GM21367 (cell line): ENCODE data around the gene KRT77.

Experiments used
- ATAC-seq: cut with Tn5 transposase; IDR thresholded peaks from one replicate; pipeline ENCODE4 v1.9.1; 2021; ENCODE audit not compliant: unreplicated experiment

KRT77 gene

DNA sequence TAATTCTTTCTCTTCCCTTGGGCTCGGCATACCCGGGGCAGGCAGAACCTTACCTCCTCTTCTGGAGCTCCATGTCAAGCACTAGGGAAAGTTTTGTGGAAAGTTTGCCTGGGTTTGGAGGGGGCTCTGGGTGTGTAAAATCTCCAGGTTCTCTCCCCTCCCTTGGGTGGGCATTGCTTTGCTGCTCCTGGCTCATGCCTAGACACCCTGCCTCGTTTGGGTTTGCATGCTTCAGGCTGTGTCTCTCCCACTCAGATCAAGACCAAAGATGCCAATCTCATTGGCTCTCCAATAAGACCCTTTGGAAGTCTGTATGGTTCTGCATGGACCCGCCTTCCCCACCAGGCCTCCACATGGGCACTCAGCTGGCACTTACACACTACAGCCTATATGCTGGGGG, 45.1 kb downstream of the KRT77 start:
- ATAC-seq, result no peak

DNA sequence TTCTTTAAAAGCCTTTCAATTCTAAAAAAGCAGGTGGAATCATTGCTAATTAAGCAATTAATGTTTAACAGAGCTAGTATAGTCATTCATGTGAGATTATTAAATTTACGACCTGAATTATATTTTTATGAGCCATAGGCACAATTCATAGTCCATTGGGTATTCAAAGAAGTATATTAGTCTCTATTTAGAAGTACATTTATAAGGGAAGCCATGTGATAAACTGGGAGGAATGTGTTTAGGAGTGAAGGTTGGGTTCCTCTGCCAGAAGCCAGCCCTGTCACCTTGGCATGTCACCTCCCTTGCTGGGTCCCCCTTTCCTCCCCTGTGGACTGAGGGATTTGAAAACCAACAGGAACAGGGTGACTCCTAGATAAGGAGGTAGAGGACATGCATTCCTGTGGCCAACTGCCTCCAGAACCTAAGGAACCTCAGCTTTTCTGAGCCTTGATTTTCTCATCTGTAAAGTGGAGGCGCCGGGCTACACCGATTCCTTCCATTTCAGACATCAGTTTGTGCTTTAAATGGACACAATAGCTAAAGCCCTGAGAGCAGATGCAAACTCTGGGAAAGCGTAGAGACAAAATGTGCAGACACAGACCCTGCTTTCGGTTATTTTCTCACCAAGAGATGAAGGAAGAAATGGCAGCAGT, 45.9 kb downstream of the KRT77 start:
- ATAC-seq, result no peak

DNA sequence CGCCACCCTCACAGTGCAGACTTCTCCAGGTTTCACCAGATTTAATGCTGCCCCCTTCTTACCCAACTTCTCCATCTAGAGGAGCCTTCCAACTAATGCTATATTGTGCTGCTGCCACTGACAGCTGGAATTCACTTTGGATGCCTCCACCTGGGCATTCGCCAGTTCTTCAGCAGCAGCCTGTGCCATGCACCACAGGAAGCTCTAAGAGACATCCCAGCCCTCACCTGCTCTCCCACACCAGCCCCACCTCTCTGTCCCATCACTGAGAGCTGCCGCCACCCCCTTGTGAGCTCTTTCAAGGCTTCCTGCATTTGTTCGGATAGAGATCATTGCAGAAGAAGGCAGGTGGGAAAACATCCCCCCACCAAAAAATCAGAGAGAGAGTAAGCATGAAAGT, 46.7 kb downstream of the KRT77 start:
- no peak for ATAC-seq

DNA sequence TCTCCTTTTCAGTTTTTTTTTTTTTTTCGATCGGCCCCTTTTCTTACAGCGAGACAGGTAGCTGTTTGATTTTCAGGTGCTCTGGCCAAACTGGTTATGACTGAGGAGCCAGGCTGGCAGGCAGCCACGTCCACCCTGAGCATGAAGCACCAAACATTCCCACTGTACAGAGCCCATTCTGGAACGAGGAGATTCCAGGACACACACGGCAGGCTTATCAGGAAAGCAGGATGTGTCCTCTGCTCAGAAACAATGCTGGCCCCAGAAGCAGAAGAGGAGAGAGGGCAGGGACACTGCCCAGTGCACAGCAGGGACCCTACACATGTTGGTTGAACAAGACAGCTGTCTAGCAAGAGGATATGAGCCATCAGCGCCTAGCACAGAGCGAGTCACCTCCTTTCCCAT, 47.6 kb downstream of the KRT77 start:
- no peak for ATAC-seq

DNA sequence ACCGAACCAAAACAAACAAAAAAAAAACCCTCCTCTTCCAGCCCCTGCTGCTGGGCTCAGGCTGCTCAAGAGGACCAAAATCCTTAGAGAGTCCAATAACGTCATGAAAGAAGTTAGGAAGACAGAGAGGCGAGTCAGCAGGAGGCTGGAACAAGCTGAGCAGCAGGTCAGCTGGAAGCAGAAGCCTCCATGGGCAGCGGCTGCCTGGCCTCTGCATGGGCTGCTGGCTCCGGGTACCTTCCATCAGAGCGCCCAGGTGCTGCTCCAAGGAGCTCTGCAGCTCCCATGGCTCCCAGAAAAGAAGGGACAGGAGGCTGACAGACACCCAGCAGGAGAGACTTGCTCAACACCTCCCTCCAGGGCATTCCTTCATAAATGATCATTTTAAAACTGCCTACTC, 48.1 kb downstream of the KRT77 start:
- no peak for ATAC-seq

DNA sequence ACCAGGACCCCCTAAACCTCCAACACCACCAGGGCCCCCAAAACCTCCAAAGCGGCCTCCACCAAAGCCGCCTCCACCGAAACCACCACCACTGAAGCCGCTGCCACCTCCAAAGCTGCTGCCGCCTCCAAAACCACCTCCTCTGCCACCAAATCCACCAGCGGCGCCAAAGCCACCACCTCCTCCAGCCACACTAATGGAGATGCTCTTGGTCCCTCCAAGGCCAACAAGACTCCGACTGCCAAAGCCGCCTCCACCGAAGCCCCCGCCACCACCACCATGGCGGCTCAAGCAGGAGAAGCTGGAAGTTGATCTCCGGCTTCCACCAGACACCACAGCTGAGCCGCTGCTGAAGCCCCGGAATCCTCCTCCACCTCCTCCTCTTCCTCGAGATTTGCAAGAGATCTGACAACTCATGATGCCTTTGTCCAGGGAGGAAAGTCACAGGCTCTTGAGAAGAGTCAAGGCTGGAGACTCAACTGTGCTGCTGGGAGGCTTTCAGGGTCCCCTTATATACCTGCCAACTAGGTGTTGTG, 51.5 kb downstream of the KRT77 start, which contains the start of gene KRT2:
KRT2 (minus strand) TSS at position 486 of the 536 bp plus-strand sequence; CDS start at position 417, 69 bp downstream.
- no peak for ATAC-seq

DNA sequence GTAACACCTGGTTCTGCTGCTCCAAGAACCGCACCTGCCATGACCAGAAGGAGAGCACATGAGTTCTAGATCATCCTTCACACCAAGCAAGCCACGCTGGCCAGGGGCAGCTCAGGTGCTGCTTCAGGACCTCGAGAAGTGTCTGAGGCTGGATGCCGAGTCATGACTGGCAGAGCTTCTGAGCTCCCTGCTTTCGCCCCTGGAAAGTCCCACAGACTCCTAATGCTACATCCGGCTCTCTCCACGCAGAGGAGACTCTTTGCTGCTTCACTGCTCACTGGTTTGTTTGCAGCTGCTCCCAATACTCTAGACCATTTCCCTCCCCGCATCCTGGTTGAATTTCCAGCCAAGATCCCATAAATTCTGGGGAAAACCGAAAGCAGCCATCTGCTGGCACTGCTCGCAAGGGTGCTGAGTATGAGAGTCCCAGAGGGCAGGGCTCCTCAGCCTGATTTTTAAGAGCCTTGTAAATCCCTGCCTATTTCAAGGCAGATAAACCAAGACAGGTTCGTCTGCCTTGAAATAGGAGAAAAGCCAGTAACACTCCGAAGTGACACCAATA, 52.7 kb downstream of the KRT77 start:
- no peak for ATAC-seq

DNA sequence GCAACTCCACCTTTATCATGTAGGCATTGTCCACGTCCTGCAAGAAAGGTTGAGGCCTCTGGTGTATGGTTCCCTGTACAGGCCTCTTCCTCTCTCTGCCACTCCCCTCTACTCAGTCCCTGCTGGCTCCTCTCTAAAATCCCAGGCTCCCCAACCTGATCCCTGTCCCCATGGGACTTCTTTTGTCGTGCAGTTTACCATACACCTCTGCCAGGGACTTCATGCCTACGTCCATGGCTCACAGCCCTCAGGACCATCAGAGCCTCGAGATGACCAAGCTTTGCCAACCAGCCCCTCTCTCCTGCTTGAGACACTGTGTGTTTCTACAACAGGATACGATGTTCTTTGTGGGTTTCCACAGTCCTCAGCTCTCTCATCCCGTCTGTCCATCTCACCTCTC, 54.3 kb downstream of the KRT77 start:
- ATAC-seq, result no peak

DNA sequence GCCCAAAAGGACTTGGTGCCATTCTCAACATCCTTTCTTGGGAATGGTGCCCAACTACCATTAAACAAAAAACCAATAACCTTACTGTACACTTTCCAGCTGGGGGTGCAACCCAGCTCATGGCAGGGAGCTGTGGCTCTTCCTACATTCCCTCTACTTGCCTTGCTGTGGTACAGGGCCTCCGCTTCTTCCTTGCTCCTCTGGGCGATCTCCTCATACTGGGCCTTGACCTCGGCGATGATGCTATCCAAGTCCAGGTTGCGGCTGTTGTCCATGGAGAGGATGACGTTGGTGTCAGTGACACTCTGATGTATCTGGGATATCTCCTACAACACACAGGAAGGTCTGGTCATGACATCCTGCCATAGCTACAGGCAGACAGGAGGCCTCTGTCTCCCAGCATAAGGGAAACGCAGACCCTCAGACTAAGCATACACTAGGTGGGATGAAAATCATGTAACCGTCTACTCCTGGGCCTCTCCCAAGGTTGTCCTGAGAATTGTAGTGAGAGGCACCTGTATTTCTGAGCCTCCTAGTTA, 55.2 kb downstream of the KRT77 start:
- no peak for ATAC-seq

DNA sequence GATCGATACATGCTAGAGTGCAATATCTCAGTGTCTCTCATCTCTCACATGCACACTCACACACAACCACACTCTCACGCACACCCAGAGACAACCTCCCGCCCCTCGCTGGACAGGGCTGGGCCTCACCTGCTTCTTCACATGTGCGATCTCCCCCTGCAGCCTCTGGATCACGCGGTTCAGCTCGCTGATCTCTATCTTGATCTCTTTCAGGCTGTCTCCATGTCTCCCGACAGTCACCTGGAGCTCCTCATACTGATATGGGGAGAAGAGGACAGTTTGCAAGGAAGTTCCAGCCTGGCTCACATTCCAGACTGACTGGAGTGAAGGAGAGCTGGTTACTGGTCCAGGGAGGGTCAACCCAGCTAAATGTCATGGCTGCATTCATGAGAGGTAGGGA, 55.7 kb downstream of the KRT77 start:
- no peak for ATAC-seq

DNA sequence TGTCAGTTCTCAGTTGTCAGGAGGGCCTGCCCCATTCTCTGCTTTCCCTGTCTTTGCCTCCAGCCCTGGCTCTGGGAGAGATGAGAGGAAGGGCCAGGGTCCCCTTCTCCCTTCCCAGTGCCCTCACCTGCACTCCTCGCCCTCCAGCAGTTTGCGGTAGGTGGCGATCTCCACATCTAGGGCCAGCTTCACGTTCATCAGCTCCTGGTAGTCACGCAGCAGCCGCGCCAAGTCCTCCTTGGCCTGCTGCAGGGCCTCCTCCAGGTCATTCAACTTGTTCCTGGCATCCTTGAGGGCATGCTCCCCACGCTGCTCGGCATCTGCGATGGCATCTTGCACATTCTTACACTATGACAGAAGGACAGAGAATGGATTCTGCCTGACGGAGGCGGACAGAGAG, 56.7 kb downstream of the KRT77 start:
- no peak for ATAC-seq

DNA sequence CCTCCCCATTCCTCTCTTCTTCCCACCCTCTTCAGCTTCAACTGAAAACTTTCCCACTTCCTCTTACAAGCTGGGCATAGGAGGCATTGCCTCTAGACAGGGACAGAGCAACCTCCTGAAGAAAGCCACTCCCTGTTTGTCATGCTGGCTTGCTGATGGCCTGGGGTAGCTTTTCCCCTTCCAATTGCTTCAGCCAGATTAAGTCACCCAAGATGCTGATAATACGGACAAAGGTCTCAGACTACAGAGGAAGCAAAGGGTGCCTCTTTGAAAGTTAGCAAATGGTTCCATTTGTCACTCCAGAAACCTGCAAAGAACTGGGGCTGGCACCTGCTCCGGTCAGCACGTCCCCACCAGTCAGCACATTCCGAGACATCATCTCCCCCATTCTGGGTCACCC, 57.3 kb downstream of the KRT77 start:
- ATAC-seq, result no peak

DNA sequence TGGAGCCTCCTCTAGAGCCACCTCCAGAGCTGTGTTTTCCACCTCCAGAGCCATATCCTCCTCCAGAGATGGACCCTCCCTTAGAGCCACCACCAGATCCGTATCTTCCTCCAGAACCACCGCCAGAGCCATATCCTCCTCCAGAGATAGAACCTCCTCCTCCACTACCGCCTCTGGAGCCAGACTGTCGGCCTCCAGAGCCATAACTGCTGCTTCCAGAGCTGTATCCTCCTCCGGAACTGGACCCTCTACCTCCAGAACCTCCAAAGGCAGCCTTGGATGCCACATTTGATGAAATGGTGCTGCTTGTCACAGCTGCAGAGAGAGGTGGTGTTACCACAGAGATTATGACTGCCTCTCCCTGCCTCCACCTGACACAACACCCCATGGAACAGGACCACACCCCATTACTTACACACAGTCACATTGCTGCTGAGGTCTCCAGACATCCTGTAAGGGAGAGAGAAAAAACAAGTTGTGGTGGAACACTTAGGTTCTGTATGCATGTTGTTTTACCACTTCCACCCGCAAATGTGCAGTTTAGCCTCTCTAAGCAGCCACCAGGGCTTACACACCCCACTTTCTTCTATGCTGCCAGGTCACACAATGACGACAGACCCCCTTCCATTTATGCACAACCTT, 58.1 kb downstream of the KRT77 start:
- no peak for ATAC-seq

DNA sequence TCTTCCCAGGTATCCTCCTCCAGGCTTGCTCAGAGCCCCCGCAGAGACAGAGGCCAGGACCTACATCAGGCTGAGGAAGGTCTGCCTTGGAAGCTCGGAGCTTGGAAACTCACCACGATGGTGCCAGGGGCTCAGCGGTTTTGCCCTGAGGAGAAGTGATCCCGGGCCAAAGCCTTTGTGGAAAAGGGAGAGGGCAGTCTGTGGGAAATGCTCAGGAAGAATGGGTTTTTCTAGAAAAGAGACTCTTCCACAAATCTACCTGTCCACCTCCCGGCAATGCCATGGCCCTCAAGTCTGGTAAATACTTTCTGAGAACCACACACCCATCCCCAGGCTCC, 59.3 kb downstream of the KRT77 start:
- no peak for ATAC-seq

DNA sequence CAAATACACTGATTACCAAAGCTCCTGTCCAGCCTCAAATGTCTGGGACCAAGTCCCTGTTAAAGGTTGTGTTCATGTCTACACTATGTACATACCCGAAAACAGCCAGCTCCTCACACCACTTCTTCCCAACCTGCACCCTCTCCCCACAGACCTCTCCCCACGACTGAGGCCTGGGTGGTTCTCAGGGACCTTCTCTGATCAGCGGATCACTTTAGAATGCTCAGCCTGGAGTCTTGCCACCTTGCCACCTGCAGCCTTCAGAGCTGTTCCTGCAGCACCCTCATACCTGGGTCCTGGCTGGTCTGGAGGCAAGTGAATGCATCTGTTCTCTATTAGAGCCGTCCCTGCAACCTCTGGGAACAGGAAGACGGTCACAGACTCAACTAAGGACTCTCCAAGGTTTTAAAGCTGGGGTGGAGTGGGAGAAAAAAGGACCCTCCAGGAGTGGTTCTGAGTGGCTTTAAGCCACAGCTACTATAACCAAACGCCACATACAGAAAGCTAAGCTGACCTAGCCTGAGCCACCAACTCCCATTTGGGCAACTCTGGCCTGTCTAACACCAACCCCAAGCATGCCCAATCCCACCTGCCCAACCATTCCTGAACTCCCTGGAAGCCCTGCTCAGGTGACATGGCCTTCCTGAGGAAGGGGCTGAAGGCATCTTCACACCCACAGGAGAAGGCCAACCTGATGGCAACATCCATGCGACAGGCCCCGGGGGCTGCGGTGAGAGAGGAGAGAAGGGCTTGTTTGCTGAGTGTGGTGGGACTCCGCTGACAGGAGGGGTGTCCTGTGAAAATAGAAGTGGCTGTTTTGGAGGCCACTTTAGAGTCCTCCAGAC, 59.9 kb downstream of the KRT77 start:
- ATAC-seq, result no peak

DNA sequence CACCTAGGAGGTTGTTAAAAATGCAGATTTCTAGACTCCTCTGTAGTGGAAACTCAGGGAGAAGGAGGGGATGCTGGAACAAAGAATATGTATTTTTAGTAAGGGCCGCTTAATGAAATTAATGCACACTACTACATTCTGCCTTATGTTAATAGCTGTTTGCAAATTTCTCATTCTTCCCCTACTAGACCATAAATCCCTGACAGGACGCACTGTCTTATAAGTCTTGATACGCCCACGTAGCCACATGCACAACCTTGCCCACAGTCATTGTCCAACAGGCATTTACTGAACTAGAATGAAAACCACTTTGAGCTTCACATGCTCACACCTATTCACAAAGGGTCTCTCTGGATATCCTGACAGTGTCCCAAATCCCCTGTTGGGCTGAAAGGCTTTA, 61.9 kb downstream of the KRT77 start:
- ATAC-seq, result no peak
